GM21367 (cell line): ENCODE results near the gene ZNF296.

ENCODE experiments used
- ATAC-seq: cut with Tn5 transposase; IDR thresholded peaks from one replicate; pipeline ENCODE4 v1.9.1; 2021; ENCODE audit not compliant: unreplicated experiment

The ZNF296 gene

DNA sequence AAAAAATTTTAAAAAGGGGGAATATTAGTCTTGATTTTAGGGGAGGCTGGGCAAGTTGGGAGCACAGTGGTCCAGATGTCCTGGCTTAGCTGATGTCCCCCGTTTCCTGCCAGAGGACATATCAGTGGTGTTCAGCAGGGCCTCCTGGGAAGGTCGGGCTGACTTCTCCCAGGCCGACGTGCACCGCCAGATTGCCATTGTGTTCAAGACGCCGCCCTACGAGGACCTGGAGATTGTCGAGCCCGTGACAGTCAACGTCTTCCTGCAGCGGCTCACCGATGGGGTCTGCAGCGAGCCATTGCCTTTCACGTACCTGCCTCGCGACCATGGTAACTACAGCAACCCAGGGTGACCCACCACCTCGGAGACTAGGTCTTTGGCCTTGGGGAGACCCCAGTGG, 43.9 kb downstream of the ZNF296 start:
- no peak for ATAC-seq

DNA sequence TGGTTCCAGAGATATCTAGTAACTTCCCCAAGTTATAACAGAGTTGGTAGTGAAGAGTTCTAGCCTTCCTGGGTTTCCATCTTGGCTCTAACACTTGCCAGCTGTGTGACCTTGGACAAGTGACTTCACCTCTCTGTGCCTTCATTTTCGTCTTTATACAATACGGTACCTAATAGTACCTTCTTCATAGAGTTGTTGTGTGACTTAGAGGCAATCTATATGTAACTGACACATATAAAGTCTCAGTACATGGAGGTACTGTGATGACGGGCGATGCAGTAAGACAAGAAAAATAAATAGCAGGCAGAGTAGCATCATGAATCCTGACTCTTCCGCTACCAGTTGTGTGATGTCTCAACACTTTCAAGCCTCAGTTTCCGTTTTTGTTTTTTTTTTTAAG, 45.5 kb downstream of the ZNF296 start:
- no peak for ATAC-seq

DNA sequence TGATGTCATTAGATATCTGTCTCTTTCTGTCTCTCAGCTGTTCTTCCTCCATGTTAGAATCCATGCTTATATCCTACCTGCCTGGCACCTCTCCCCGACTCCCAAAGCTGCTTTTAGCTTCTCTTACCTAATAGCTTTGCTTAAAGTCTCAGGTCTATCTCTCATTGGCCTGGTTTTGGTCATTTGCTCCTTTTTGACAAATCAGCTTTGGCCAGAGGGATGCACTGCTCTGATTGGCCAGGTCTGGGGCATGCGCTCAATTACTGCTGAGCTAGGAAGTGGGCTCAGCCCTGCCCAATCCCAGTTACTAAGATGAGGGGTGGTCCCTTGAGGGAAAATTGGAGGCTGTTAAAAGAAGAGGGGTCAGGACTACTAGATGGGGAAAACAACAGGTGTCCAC, 48.9 kb downstream of the ZNF296 start:
- no peak for ATAC-seq

DNA sequence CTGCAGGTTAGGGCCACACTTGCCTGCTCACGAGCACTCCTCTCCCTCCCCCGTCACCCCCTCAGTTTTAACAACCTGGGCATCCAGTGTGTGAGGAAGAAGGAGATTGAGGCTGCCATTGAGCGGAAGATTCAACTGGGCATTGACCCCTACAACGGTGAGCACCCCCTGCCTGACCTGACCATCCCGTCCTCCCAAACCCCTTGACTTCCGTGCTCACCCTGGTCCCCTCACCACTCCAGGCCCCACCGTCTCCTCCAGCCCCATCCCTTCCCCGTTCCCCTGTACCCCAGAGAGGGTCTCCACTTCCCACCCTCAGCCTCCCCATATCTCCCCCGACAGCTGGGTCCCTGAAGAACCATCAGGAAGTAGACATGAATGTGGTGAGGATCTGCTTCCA, 51.0 kb downstream of the ZNF296 start:
- ATAC-seq, result no peak

DNA sequence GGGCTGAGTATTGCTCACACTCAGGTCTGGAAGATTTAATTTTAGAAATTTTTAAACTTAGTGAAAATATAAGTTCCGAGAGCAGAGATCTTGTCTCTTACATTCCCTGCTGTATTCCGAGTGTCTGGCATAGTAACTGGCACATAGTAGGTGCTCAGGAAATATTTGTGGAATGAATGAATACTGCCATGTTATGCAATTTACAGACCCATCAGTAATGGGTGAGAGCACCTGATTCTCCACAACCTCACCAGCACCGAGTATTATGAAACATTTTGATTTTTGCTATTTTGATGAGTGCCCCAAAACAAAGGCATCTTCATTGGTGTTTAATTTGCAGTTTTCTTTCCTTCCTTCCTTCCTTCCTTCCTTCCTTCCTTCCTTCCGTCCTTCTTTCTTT, 53.2 kb downstream of the ZNF296 start:
- ATAC-seq, result no peak

DNA sequence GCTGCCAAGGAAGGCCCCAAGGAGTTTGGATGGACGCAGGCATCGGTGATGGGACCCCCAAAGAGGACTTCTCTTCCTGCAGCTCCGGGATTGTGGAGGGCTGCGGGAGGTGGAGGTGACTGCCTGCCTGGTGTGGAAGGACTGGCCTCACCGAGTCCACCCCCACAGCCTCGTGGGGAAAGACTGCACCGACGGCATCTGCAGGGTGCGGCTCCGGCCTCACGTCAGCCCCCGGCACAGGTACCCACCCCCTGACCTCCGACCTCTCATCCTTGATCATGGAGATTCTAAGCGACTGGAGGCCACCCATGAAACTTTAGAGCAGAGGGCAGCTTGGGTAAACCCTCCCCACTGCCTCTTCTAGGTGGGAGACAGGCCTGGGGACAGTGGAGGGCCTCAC, 54.3 kb downstream of the ZNF296 start:
- ATAC-seq, result no peak
